Gastrocnemius medialis (tissue), 4 donors: ENCODE measurements around the gene KIRREL1.

ENCODE experiments used
- POLR2A ChIP-seq, 2 donors: fragments of 450-650 bp; IDR thresholded peaks; one replicate each; pipeline ENCODE4 v1.6.1; 2017; ENCODE audit warnings: antibody characterized with exemption in 2 of 2, mild to moderate bottlenecking in 2 of 2, moderate library complexity in 2 of 2
- TF ChIP-seq, protein P1 (sequence below), 5 experiments: fragments of 450-650 bp in 3 of 5; fragments of 200-600 bp in 2 of 5; sonication (generic) in 2 of 5; IDR thresholded peaks in 4 of 5; conservative IDR thresholded peaks in 1 of 5; 1 replicate in 4 of 5; 2 replicates in 1 of 5; pipeline ENCODE4 v1.5.1; 2016 to 2019; ENCODE audit warnings: antibody characterized with exemption in 5 of 5, mild to moderate bottlenecking in 3 of 5, moderate library complexity in 3 of 5

DNA sequence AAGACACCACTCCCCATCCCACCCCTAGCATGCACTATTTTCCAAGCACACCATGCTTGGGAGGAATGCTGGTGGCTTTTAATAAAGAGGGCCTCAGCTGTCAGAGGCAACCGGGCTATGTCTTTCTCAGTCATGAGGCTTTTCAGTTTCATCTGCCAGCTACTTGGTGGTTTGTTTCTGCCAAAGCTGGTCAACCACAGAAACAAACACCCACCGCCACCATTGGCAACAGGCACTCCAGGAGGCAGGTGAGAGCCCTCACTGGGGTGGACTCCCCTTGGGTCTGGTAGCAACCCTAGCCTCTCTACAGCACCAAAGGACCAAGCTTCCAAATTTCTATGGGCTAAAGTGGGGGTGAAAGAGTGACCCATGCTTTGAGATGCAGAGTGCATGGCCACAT, 133.0 kb downstream of the KIRREL1 start:
- TF ChIP-seq, protein P1, sequence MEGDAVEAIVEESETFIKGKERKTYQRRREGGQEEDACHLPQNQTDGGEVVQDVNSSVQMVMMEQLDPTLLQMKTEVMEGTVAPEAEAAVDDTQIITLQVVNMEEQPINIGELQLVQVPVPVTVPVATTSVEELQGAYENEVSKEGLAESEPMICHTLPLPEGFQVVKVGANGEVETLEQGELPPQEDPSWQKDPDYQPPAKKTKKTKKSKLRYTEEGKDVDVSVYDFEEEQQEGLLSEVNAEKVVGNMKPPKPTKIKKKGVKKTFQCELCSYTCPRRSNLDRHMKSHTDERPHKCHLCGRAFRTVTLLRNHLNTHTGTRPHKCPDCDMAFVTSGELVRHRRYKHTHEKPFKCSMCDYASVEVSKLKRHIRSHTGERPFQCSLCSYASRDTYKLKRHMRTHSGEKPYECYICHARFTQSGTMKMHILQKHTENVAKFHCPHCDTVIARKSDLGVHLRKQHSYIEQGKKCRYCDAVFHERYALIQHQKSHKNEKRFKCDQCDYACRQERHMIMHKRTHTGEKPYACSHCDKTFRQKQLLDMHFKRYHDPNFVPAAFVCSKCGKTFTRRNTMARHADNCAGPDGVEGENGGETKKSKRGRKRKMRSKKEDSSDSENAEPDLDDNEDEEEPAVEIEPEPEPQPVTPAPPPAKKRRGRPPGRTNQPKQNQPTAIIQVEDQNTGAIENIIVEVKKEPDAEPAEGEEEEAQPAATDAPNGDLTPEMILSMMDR (IDR thresholded peaks at IDR 0.05 in 4 of 5, conservative IDR thresholded peaks at IDR 0.05 in 1 of 5) = no peak
- no peak for TF ChIP-seq POLR2A (IDR thresholded peaks at IDR 0.05)
